HEK293 (cell line): ENCODE results near the gene SLC28A1.

Source experiments
- ZNF121 ChIP-seq: fragments of 450-650 bp; formaldehyde crosslinking; IDR thresholded peaks from 2 replicates; pipeline ENCODE4 v1.5.1; 2016; ENCODE audit warnings: missing biosample characterization, missing genetic modification characterization
- ZNF184 ChIP-seq: fragments of 450-650 bp; IDR thresholded peaks from 2 replicates; pipeline ENCODE4 v1.5.1; 2018; ENCODE audit warnings: missing biosample characterization, mild to moderate bottlenecking, missing genetic modification characterization
- ZNF529 ChIP-seq: fragments of 450-650 bp; formaldehyde crosslinking; IDR thresholded peaks from 2 replicates; pipeline ENCODE4 v1.5.1; 2017; ENCODE audit warnings: missing genetic modification characterization, missing biosample characterization; ENCODE audit not compliant: insufficient replicate concordance
- ZNF560 ChIP-seq: fragments of 450-650 bp; formaldehyde crosslinking; IDR thresholded peaks from 2 replicates; pipeline ENCODE4 v1.5.1; 2017; ENCODE audit warnings: missing biosample characterization, missing genetic modification characterization, borderline replicate concordance
- ZNF561 ChIP-seq: fragments of 450-650 bp; IDR thresholded peaks from 2 replicates; pipeline ENCODE4 v1.5.1; 2018; ENCODE audit warnings: missing biosample characterization, missing genetic modification characterization, borderline replicate concordance
- ZNF747 ChIP-seq: fragments of 450-650 bp; formaldehyde crosslinking; IDR thresholded peaks from 2 replicates; pipeline ENCODE4 v1.5.1; 2016; ENCODE audit warnings: missing biosample characterization, missing genetic modification characterization
- ZNF792 ChIP-seq: fragments of 450-650 bp; formaldehyde crosslinking; IDR thresholded peaks from 2 replicates; pipeline ENCODE4 v1.5.1; 2016; ENCODE audit warnings: missing biosample characterization, missing genetic modification characterization
- ZSCAN23 ChIP-seq: fragments of 450-650 bp; formaldehyde crosslinking; IDR thresholded peaks from 2 replicates; pipeline ENCODE4 v1.5.1; 2016; ENCODE audit warnings: missing biosample characterization, missing genetic modification characterization
- TF ChIP-seq, protein P1 (sequence below): fragments of 450-650 bp; formaldehyde crosslinking; IDR thresholded peaks from 2 replicates; pipeline ENCODE4 v1.5.1; 2017; ENCODE audit warnings: missing biosample characterization, mild to moderate bottlenecking, missing genetic modification characterization, moderate library complexity
- TF ChIP-seq, protein P2 (sequence below): fragments of 450-650 bp; formaldehyde crosslinking; IDR thresholded peaks from 2 replicates; pipeline ENCODE4 v1.5.1; 2016; ENCODE audit warnings: missing biosample characterization, missing genetic modification characterization
- TF ChIP-seq, protein P3 (sequence below): fragments of 450-650 bp; formaldehyde crosslinking; IDR thresholded peaks from 2 replicates; pipeline ENCODE4 v1.5.1; 2016; ENCODE audit warnings: missing biosample characterization, missing genetic modification characterization
- TF ChIP-seq, protein P4 (sequence below): fragments of 450-650 bp; formaldehyde crosslinking; IDR thresholded peaks from 2 replicates; pipeline ENCODE4 v1.5.1; 2016; ENCODE audit warnings: missing biosample characterization, missing genetic modification characterization
- TF ChIP-seq, protein P5 (sequence below): fragments of 450-650 bp; formaldehyde crosslinking; IDR thresholded peaks from 2 replicates; pipeline ENCODE4 v1.5.1; 2016; ENCODE audit warnings: missing biosample characterization, missing genetic modification characterization
- TF ChIP-seq, protein P6 (sequence below): fragments of 450-650 bp; formaldehyde crosslinking; IDR thresholded peaks from 2 replicates; pipeline ENCODE4 v1.5.1; 2016; ENCODE audit warnings: missing biosample characterization, missing genetic modification characterization
- TF ChIP-seq, protein P7 (sequence below): fragments of 450-650 bp; formaldehyde crosslinking; IDR thresholded peaks from 2 replicates; pipeline ENCODE4 v1.5.1; 2016; ENCODE audit warnings: missing biosample characterization, missing genetic modification characterization, borderline replicate concordance
- TF ChIP-seq, protein P8 (sequence below): fragments of 450-650 bp; formaldehyde crosslinking; IDR thresholded peaks from 2 replicates; pipeline ENCODE4 v1.5.1; 2016; ENCODE audit warnings: missing biosample characterization, missing genetic modification characterization

SLC28A1 gene

DNA sequence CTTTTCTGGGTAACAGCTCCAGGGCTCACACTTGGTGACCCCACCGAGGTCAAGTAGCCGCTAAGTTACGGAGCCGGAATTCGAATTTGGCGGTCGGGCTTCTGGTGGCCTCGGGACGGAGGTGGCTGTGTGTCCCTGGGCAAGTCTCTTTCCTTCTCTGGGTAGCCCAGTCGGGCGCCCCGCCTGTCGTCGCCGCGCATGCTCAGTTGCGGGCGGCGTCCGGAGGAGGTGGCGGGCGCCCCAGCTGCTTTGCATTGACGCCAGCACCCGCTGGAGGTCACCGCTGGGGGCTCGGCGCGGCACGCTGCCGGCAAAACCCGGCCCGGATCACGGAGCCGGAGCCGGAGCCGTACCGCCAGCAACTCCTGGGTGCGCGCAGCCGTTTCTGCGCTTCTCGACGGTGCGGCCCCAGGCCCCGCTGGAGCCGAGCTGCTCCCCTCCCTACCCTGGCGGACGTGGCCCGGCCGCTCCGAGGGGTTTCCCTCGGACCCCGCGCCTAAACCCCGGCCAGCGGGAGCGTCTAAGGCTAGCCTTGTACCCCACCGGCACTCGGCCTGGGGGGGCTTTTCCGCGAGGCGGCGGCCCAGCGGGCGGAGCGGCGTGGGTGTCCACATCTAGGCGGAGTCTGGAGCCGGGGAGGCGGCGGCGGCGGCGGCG lies 96.7 kb downstream of the SLC28A1 start (continued):
- TF ChIP-seq, protein P1, sequence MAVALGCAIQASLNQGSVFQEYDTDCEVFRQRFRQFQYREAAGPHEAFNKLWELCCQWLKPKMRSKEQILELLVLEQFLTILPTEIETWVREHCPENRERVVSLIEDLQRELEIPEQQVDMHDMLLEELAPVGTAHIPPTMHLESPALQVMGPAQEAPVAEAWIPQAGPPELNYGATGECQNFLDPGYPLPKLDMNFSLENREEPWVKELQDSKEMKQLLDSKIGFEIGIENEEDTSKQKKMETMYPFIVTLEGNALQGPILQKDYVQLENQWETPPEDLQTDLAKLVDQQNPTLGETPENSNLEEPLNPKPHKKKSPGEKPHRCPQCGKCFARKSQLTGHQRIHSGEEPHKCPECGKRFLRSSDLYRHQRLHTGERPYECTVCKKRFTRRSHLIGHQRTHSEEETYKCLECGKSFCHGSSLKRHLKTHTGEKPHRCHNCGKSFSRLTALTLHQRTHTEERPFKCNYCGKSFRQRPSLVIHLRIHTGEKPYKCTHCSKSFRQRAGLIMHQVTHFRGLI (tag by site-specific recombination), result peak; percentile 63
- TF ChIP-seq, protein P2, sequence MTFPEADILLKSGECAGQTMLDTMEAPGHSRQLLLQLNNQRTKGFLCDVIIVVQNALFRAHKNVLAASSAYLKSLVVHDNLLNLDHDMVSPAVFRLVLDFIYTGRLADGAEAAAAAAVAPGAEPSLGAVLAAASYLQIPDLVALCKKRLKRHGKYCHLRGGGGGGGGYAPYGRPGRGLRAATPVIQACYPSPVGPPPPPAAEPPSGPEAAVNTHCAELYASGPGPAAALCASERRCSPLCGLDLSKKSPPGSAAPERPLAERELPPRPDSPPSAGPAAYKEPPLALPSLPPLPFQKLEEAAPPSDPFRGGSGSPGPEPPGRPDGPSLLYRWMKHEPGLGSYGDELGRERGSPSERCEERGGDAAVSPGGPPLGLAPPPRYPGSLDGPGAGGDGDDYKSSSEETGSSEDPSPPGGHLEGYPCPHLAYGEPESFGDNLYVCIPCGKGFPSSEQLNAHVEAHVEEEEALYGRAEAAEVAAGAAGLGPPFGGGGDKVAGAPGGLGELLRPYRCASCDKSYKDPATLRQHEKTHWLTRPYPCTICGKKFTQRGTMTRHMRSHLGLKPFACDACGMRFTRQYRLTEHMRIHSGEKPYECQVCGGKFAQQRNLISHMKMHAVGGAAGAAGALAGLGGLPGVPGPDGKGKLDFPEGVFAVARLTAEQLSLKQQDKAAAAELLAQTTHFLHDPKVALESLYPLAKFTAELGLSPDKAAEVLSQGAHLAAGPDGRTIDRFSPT (tag by site-specific recombination), result peak; percentile 67
- TF ChIP-seq ZNF121 (tag by site-specific recombination) (peak; percentile 47; the same call in 1 of the 2 replicates), ZNF747 (tag by site-specific recombination) (no peak), ZNF792 (tag by site-specific recombination) (no peak), ZSCAN23 (0 out of 2 replicates have a peak, but pooled peaks have one; percentile 73), ZNF184 (tag by site-specific recombination) (0 out of 2 replicates have a peak, but pooled peaks have one; percentile 60), ZNF561 (peak; percentile 99), ZNF529 (tag by site-specific recombination) (no peak), ZNF560 (tag by site-specific recombination) (no peak)
- TF ChIP-seq, protein P3, sequence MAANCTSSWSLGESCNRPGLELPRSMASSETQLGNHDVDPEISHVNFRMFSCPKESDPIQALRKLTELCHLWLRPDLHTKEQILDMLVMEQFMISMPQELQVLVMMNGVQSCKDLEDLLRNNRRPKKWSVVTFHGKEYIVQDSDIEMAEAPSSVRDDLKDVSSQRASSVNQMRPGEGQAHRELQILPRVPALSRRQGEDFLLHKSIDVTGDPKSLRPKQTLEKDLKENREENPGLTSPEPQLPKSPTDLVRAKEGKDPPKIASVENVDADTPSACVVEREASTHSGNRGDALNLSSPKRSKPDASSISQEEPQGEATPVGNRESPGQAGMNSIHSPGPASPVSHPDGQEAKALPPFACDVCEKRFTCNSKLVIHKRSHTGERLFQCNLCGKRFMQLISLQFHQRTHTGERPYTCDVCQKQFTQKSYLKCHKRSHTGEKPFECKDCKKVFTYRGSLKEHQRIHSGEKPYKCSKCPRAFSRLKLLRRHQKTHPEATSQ (tag by site-specific recombination), result peak; percentile 99
- TF ChIP-seq, protein P4, sequence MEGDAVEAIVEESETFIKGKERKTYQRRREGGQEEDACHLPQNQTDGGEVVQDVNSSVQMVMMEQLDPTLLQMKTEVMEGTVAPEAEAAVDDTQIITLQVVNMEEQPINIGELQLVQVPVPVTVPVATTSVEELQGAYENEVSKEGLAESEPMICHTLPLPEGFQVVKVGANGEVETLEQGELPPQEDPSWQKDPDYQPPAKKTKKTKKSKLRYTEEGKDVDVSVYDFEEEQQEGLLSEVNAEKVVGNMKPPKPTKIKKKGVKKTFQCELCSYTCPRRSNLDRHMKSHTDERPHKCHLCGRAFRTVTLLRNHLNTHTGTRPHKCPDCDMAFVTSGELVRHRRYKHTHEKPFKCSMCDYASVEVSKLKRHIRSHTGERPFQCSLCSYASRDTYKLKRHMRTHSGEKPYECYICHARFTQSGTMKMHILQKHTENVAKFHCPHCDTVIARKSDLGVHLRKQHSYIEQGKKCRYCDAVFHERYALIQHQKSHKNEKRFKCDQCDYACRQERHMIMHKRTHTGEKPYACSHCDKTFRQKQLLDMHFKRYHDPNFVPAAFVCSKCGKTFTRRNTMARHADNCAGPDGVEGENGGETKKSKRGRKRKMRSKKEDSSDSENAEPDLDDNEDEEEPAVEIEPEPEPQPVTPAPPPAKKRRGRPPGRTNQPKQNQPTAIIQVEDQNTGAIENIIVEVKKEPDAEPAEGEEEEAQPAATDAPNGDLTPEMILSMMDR (tag by site-specific recombination), result peak; percentile 95
- TF ChIP-seq, protein P5, sequence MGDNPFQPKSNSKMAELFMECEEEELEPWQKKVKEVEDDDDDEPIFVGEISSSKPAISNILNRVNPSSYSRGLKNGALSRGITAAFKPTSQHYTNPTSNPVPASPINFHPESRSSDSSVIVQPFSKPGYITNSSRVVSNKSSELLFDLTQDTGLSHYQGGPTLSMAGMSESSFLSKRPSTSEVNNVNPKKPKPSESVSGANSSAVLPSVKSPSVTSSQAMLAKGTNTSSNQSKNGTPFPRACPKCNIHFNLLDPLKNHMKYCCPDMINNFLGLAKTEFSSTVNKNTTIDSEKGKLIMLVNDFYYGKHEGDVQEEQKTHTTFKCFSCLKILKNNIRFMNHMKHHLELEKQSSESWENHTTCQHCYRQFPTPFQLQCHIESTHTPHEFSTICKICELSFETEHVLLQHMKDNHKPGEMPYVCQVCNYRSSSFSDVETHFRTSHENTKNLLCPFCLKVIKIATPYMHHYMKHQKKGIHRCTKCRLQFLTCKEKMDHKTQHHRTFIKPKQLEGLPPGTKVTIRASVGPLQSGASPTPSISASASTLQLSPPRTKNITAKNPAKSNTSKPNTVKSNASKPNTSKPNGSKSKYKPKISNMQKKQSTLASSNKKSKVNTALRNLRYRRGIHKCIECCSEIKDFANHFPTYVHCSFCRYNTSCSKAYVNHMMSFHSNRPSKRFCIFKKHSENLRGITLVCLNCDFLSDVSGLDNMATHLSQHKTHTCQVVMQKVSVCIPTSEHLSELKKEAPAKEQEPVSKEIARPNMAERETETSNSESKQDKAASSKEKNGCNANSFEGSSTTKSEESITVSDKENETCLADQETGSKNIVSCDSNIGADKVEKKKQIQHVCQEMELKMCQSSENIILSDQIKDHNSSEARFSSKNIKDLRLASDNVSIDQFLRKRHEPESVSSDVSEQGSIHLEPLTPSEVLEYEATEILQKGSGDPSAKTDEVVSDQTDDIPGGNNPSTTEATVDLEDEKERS (tag by site-specific recombination), result peak; percentile 85; the same call in 1 of the 2 replicates
- TF ChIP-seq, protein P6, sequence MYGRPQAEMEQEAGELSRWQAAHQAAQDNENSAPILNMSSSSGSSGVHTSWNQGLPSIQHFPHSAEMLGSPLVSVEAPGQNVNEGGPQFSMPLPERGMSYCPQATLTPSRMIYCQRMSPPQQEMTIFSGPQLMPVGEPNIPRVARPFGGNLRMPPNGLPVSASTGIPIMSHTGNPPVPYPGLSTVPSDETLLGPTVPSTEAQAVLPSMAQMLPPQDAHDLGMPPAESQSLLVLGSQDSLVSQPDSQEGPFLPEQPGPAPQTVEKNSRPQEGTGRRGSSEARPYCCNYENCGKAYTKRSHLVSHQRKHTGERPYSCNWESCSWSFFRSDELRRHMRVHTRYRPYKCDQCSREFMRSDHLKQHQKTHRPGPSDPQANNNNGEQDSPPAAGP (tag by site-specific recombination), result peak; percentile 96
- TF ChIP-seq, protein P7, sequence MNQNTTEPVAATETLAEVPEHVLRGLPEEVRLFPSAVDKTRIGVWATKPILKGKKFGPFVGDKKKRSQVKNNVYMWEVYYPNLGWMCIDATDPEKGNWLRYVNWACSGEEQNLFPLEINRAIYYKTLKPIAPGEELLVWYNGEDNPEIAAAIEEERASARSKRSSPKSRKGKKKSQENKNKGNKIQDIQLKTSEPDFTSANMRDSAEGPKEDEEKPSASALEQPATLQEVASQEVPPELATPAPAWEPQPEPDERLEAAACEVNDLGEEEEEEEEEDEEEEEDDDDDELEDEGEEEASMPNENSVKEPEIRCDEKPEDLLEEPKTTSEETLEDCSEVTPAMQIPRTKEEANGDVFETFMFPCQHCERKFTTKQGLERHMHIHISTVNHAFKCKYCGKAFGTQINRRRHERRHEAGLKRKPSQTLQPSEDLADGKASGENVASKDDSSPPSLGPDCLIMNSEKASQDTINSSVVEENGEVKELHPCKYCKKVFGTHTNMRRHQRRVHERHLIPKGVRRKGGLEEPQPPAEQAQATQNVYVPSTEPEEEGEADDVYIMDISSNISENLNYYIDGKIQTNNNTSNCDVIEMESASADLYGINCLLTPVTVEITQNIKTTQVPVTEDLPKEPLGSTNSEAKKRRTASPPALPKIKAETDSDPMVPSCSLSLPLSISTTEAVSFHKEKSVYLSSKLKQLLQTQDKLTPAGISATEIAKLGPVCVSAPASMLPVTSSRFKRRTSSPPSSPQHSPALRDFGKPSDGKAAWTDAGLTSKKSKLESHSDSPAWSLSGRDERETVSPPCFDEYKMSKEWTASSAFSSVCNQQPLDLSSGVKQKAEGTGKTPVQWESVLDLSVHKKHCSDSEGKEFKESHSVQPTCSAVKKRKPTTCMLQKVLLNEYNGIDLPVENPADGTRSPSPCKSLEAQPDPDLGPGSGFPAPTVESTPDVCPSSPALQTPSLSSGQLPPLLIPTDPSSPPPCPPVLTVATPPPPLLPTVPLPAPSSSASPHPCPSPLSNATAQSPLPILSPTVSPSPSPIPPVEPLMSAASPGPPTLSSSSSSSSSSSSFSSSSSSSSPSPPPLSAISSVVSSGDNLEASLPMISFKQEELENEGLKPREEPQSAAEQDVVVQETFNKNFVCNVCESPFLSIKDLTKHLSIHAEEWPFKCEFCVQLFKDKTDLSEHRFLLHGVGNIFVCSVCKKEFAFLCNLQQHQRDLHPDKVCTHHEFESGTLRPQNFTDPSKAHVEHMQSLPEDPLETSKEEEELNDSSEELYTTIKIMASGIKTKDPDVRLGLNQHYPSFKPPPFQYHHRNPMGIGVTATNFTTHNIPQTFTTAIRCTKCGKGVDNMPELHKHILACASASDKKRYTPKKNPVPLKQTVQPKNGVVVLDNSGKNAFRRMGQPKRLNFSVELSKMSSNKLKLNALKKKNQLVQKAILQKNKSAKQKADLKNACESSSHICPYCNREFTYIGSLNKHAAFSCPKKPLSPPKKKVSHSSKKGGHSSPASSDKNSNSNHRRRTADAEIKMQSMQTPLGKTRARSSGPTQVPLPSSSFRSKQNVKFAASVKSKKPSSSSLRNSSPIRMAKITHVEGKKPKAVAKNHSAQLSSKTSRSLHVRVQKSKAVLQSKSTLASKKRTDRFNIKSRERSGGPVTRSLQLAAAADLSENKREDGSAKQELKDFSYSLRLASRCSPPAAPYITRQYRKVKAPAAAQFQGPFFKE, result 0 out of 2 replicates have a peak, but pooled peaks have one; percentile 30
- TF ChIP-seq, protein P8, sequence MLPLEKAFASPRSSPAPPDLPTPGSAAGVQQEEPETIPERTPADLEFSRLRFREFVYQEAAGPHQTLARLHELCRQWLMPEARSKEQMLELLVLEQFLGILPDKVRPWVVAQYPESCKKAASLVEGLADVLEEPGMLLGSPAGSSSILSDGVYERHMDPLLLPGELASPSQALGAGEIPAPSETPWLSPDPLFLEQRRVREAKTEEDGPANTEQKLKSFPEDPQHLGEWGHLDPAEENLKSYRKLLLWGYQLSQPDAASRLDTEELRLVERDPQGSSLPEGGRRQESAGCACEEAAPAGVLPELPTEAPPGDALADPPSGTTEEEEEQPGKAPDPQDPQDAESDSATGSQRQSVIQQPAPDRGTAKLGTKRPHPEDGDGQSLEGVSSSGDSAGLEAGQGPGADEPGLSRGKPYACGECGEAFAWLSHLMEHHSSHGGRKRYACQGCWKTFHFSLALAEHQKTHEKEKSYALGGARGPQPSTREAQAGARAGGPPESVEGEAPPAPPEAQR (tag by site-specific recombination), result peak; percentile 31; the same call in 1 of the 2 replicates
